GM18498 (cell line): Measurements from ENCODE around the gene PRKAR1A.

Source experiments
- ATAC-seq: cut with Tn5 transposase; IDR thresholded peaks from one replicate; pipeline ENCODE4 v1.9.1; 2021; ENCODE audit warnings: mild to moderate bottlenecking, moderate library complexity; ENCODE audit not compliant: unreplicated experiment

Gene PRKAR1A

GRCh38 chr17:68598545-68598961, 86.3 kb downstream of the PRKAR1A start:
- ATAC-seq = no peak

- ATAC-seq = no peak
Measured at GRCh38 chr17:68599091-68599490, 86.9 kb downstream of the PRKAR1A start.

- no peak for ATAC-seq
Measured at GRCh38 chr17:68599552-68600066, 87.4 kb downstream of the PRKAR1A start.

- ATAC-seq = no peak
Measured at GRCh38 chr17:68600067-68600930, 88.1 kb downstream of the PRKAR1A start.
